A549 treated with RU486 at 1 μM for 4 hours (cell line): Measurements from ENCODE around the gene VGLL4. TPM values are rescaled to one million over a fixed set of nuclear protein-coding genes. Genes with fewer than 3 reads are reported as not detected.

ENCODE experiments used
- total RNA-seq: library from RNA; stranded (reverse); fragments of 200-300 nt; extraction: Qiagen RNA extraction; gene quantifications from 5 replicates; pipeline ENCODE4 v1.2.3, GENCODE V29; 2022; ENCODE audit warnings: low read depth

VGLL4 gene, protein sequence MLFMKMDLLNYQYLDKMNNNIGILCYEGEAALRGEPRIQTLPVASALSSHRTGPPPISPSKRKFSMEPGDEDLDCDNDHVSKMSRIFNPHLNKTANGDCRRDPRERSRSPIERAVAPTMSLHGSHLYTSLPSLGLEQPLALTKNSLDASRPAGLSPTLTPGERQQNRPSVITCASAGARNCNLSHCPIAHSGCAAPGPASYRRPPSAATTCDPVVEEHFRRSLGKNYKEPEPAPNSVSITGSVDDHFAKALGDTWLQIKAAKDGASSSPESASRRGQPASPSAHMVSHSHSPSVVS
- total RNA-seq, result 27.8 to 32.8 TPM (median 30.8 TPM) in 5 replicates

GRCh38 chr3:11643605-11644087 lies at the start of gene VGLL4:
Gene VGLL4 (minus strand): TSS chr3:11643915. CDS start chr3:11643518, 397 bp downstream.

Other genes with a start within 250 kb of the VGLL4 start
- gene TAMM41, start 203.0 kb upstream of the VGLL4 start, total RNA-seq, result 23.6 to 30.7 TPM (median 26.9 TPM) in 5 replicates